Liver (tissue), 9 donors: Measurements from ENCODE around the gene TARDBP. TPM values are rescaled to one million over a fixed set of nuclear protein-coding genes. Genes with fewer than 3 reads are reported as not detected.
A peak's percentile ranks its signal among the peaks of the same experiment; 100 is the strongest.

Experiments used
- DNase-seq: peaks from one replicate; pipeline ENCODE4 v3.0.0-alpha.2; 2017; ENCODE audit warnings: low spot score
- H3K27ac ChIP-seq, 2 donors: one replicate each; pipeline ENCODE4 v1.7.0; 2013; ENCODE audit warnings: inconsistent platforms in 2 of 2, low read length in 2 of 2, control low read depth in 1 of 2, low read depth in 1 of 2, mild to moderate bottlenecking in 1 of 2
- H3K27me3 ChIP-seq, 4 donors: one replicate each; pipeline versions ENCODE4 v1.6.1 to v1.7.0; 2013; ENCODE audit warnings: low read length in 3 of 4, inconsistent platforms in 1 of 4, mild to moderate bottlenecking in 1 of 4, moderate library complexity in 1 of 4; ENCODE audit not compliant: control insufficient read depth in 4 of 4, insufficient read depth in 4 of 4
- H3K36me3 ChIP-seq, 4 donors: one replicate each; pipeline versions ENCODE4 v1.6.1 to v1.7.0; 2013; ENCODE audit warnings: low read length in 3 of 4, mild to moderate bottlenecking in 3 of 4, low read depth in 1 of 4, moderate library complexity in 1 of 4; ENCODE audit not compliant: control insufficient read depth in 4 of 4, insufficient read depth in 3 of 4
- H3K4me1 ChIP-seq, 4 donors: one replicate each; pipeline versions ENCODE4 v1.6.1 to v1.7.0; 2013; ENCODE audit warnings: low read length in 3 of 4, mild to moderate bottlenecking in 3 of 4, moderate library complexity in 1 of 4; ENCODE audit not compliant: control insufficient read depth in 4 of 4, insufficient read depth in 4 of 4
- H3K4me3 ChIP-seq, 3 donors: one replicate each; pipeline versions ENCODE4 v1.6.1 to v1.7.0; 2013; ENCODE audit warnings: low read length in 3 of 3, control low read depth in 1 of 3, low read depth in 1 of 3, mild to moderate bottlenecking in 1 of 3
- H3K9ac ChIP-seq, 2 donors: one replicate each; pipeline ENCODE4 v1.7.0; 2013; ENCODE audit warnings: low read length in 2 of 2, mild to moderate bottlenecking in 2 of 2, moderate library complexity in 2 of 2, control low read depth in 1 of 2, low read depth in 1 of 2
- H3K9me3 ChIP-seq, 4 donors: one replicate each; pipeline versions ENCODE4 v1.6.1 to v1.7.0; 2013; ENCODE audit warnings: low read length in 3 of 4; ENCODE audit not compliant: control insufficient read depth in 4 of 4
- CTCF ChIP-seq: fragments of 150-350 bp; IDR thresholded peaks from 2 replicates; pipeline ENCODE4 v1.5.1; 2017; ENCODE audit warnings: improper control_type of control experiment, low read depth, low read length; ENCODE audit not compliant: missing input control
- EGR1 ChIP-seq, 2 donors: IDR thresholded peaks; 2 replicates each; pipeline ENCODE4 v1.6.1; 2016 to 2018; ENCODE audit warnings: antibody characterized with exemption in 2 of 2, low read depth in 2 of 2
- FOXA1 ChIP-seq: IDR thresholded peaks from 2 replicates; pipeline ENCODE4 v1.6.1; 2016; ENCODE audit warnings: antibody characterized with exemption
- FOXA2 ChIP-seq: IDR thresholded peaks from 2 replicates; pipeline ENCODE4 v1.6.1; 2016; ENCODE audit warnings: antibody characterized with exemption
- GABPA ChIP-seq, 2 donors: IDR thresholded peaks in 1 of 2; conservative IDR thresholded peaks in 1 of 2; 2 replicates each; pipeline ENCODE4 v1.6.1; 2016; ENCODE audit warnings: antibody characterized with exemption in 2 of 2, mild to moderate bottlenecking in 1 of 2, moderate library complexity in 1 of 2
- HNF4A ChIP-seq, 2 donors: conservative IDR thresholded peaks; 2 replicates each; pipeline ENCODE4 v1.6.1; 2016; ENCODE audit warnings: antibody characterized with exemption in 2 of 2, mild to moderate bottlenecking in 2 of 2
- HNF4G ChIP-seq: IDR thresholded peaks from 2 replicates; pipeline ENCODE4 v1.6.1; 2016; ENCODE audit warnings: antibody characterized with exemption
- JUND ChIP-seq, 2 donors: IDR thresholded peaks; 2 replicates each; pipeline ENCODE4 v1.6.1; 2016; ENCODE audit warnings: antibody characterized with exemption in 2 of 2
- NR2F2 ChIP-seq: IDR thresholded peaks from 2 replicates; pipeline ENCODE4 v1.6.1; 2016; ENCODE audit warnings: antibody characterized with exemption
- RAD21 ChIP-seq, 2 donors: IDR thresholded peaks; 2 replicates each; pipeline ENCODE4 v1.6.1; 2016; ENCODE audit warnings: antibody characterized with exemption in 2 of 2, mild to moderate bottlenecking in 2 of 2
- REST ChIP-seq: IDR thresholded peaks from 2 replicates; pipeline ENCODE4 v1.6.1; 2016; ENCODE audit warnings: antibody characterized with exemption, mild to moderate bottlenecking
- RXRA ChIP-seq, 2 donors: IDR thresholded peaks; 2 replicates each; pipeline ENCODE4 v1.6.1; 2017 to 2018; ENCODE audit warnings: antibody characterized with exemption in 2 of 2, mild to moderate bottlenecking in 1 of 2
- TAF1 ChIP-seq: conservative IDR thresholded peaks from 2 replicates; pipeline ENCODE4 v1.6.1; 2016; ENCODE audit warnings: antibody characterized with exemption, mild to moderate bottlenecking
- YY1 ChIP-seq: IDR thresholded peaks from 2 replicates; pipeline ENCODE4 v1.6.1; 2016; ENCODE audit warnings: antibody characterized with exemption, mild to moderate bottlenecking
- ZBTB33 ChIP-seq: IDR thresholded peaks from 2 replicates; pipeline ENCODE4 v1.6.1; 2016; ENCODE audit warnings: antibody characterized with exemption
- WGBS: extraction: QIAGEN DNeasy Blood & Tissue Kit; methylation state at CpG from one replicate; pipeline ENCODE4 v1.1.7; 2013; 5-methylcytosine and 5-hydroxymethylcytosine counted together
- polyA plus RNA-seq, 2 donors: library from polyadenylated mRNA; stranded (reverse) in 1 of 2; unstranded in 1 of 2; fragments of 200-250 nt in 1 of 2; fragments of >200 nt in 1 of 2; fragmentation: Nextera tagmentation in 1 of 2; extraction: Ambion mirVana in 1 of 2; gene quantifications; one replicate each; pipeline versions ENCODE4 v1.2.1 to v1.2.3, GENCODE V29; 2013 to 2015
- total RNA-seq, 2 donors: library from RNA; depleted of rRNA; stranded (reverse); fragments of >200 nt; gene quantifications; one replicate each; pipeline ENCODE4 v1.2.3, GENCODE V29; 2014
- TF ChIP-seq, protein P1 (sequence below): IDR thresholded peaks from 2 replicates; pipeline ENCODE4 v1.6.1; 2016; ENCODE audit warnings: antibody characterized with exemption
- TF ChIP-seq, protein P2 (sequence below): IDR thresholded peaks from 2 replicates; pipeline ENCODE4 v1.6.1; 2016; ENCODE audit warnings: antibody characterized with exemption
- donor health status: healthy.
- donor health status: healthy.
- donor health status: healthy.
- donor health status: healthy.
- donor health status: healthy.

TARDBP gene
- total and polyA plus RNA-seq, 4 donors, result 44.4 to 87.6 (median 79.2) TPM

DNA sequence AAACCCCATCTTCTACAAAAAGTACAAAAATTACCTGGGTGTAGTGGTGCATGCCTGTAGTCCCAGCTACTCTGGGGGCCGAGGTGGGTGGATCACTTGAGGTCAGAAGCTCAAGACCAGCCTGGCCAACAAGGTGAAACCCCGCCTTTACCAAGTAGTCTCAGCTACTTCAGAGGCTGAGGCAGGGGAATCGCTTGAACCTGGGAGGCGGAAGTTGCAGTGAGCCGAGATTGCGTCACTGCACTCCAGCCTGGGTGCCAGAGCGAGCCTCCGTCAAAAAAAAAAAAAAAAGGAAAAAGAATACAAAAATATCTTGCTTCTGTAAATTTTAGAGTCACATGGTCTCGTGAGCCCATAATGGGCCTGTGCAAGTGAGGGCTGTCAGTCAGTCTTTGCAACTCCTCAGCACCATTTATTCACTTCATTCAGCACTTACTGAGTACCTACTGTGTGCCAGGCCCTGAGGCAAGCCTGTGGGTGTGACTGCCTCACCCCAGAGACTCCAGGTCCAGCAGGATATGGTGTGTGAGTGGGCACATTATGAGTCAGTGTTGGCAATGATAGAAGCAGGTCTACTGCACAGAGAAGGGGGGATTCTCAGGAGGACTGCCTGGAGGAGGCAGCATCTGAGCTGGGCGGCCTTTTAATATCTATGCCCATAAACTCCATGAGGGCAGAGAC, 46.8 kb upstream of the TARDBP start:
- Histone ChIP-seq H3K36me3 (no peaks in the 10 kb centered on the region), H3K27ac (no peak overlapping the region), H3K27me3 (no peaks in the 10 kb centered on the region), H3K4me3 (no peak overlapping the region), H3K9me3 (no peaks in the 10 kb centered on the region), H3K4me1 (peaks cover 0 to 14% (median 6%) of the 10 kb centered on the region in 4 donors), H3K9ac (no peak overlapping the region)
- TF ChIP-seq, protein P1, sequence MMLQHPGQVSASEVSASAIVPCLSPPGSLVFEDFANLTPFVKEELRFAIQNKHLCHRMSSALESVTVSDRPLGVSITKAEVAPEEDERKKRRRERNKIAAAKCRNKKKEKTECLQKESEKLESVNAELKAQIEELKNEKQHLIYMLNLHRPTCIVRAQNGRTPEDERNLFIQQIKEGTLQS, result peak; percentile 30
- no peak for TF ChIP-seq YY1
- no peak for DNase-seq
- WGBS, result 31% methylated on average over 10 of the region's 10 CpGs

GRCh38 chr1:10967090-10967489, 45.4 kb upstream of the TARDBP start:
- WGBS, result 78% methylated on average over 3 of the region's 3 CpGs

More at GRCh38 chr1:10967090-10967489, 45.4 kb upstream of the TARDBP start:
- no peaks in the 10 kb centered on the region for H3K9me3 ChIP-seq
- no peaks in the 10 kb centered on the region for H3K36me3 ChIP-seq
- TF ChIP-seq EGR1 (IDR thresholded peaks at IDR 0.05; ENCODE audit: low read depth in 2 of 2) (no peak), HNF4G (no peak), GABPA (IDR thresholded peaks at IDR 0.05 in 1 of 2, conservative IDR thresholded peaks at IDR 0.05 in 1 of 2) (no peak), NR2F2 (no peak), CTCF (no peak), HNF4A (conservative IDR thresholded peaks at IDR 0.05) (no peak), RAD21 (IDR thresholded peaks at IDR 0.05) (no peak), FOXA1 (no peak), TAF1 (no peak), JUND (IDR thresholded peaks at IDR 0.05) (no peak), RXRA (IDR thresholded peaks at IDR 0.05) (no peak), FOXA2 (no peak), REST (no peak), YY1 (no peak), ZBTB33 (no peak)
- TF ChIP-seq, protein P2, sequence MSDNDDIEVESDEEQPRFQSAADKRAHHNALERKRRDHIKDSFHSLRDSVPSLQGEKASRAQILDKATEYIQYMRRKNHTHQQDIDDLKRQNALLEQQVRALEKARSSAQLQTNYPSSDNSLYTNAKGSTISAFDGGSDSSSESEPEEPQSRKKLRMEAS, result no peak
- TF ChIP-seq, protein P1, result no peak
- H3K4me1 ChIP-seq, result peaks cover 0 to 12% (median 5%) of the 10 kb centered on the region in 4 donors
- H3K9ac ChIP-seq, result no peak overlapping the region
- no peak overlapping the region for H3K27ac ChIP-seq
- no peak for DNase-seq
- no peak overlapping the region for H3K4me3 ChIP-seq
- H3K27me3 ChIP-seq, result no peaks in the 10 kb centered on the region
